Activated CD8-positive, alpha-beta T cell treated with anti-CD3 and anti-CD28 coated beads for 36 hours (primary cell): ENCODE measurements around the gene IL3RA. TPM values are rescaled to one million over a fixed set of nuclear protein-coding genes. Genes with fewer than 3 reads are reported as not detected.
A peak's percentile ranks its signal among the peaks of the same experiment; 100 is the strongest.
"Not testable (repeated sequence)": the region's sequence is repeated elsewhere in the genome, so short reads cannot be mapped to it uniquely, and the experiment has no call there.

Source experiments
- ATAC-seq: fragments of 200-7000 bp; cut with Tn5 transposase; one replicate; pipeline ENCODE4 v1.10.0; 2021; ENCODE audit warnings: mild to moderate bottlenecking, moderate library complexity
- CTCF ChIA-PET: fragments of 350-600 bp; sonication (Branson Sonifier 250); formaldehyde crosslinking; loops from one replicate; lab custom pipeline; 2021; ENCODE audit warnings: antibody characterized with exemption; lab: Charles Lee
- POLR2A ChIA-PET: fragments of 350-600 bp; sonication (Branson Sonifier 250); formaldehyde crosslinking; loops from one replicate; lab custom pipeline; 2021; ENCODE audit warnings: antibody characterized with exemption; lab: Charles Lee
- DNase-seq: peaks from one replicate; pipeline ENCODE4 v3.0.0-alpha.2; 2020
- H3K27ac Mint-ChIP-seq: one replicate; pipeline ENCODE4 v1.8.0; 2021; ENCODE audit warnings: mild to moderate bottlenecking, mixed read lengths
- H3K27me3 Mint-ChIP-seq: one replicate; pipeline ENCODE4 v1.8.0; 2021; ENCODE audit warnings: mixed read lengths
- H3K36me3 Mint-ChIP-seq: one replicate; pipeline ENCODE4 v1.8.0; 2021; ENCODE audit warnings: low read depth, mixed read lengths
- H3K4me1 Mint-ChIP-seq: one replicate; pipeline ENCODE4 v1.8.0; 2021; ENCODE audit warnings: low read depth, mixed read lengths
- H3K4me3 Mint-ChIP-seq: one replicate; pipeline ENCODE4 v1.8.0; 2021; ENCODE audit warnings: mild to moderate bottlenecking, moderate library complexity, mixed read lengths
- H3K9me3 Mint-ChIP-seq: one replicate; pipeline ENCODE4 v1.8.0; 2021; ENCODE audit warnings: mixed read lengths
- intact Hi-C: fragments of 100-400 bp; cut with micrococcal nuclease; formaldehyde crosslinking; loops from one replicate; pipeline ENCODE4 v1.10.0; 2022
- total RNA-seq, 2 experiments: library from RNA; stranded (reverse); gene quantifications; one replicate each; pipeline ENCODE4 v1.2.3, GENCODE V29; 2021
- TF ChIP-seq, protein P1 (sequence below): fragments of 200-600 bp; IDR thresholded peaks from one replicate; pipeline ENCODE4 v1.8.0; 2022; ENCODE audit warnings: antibody characterized with exemption, mild to moderate bottlenecking

Gene IL3RA
- total RNA-seq, 2 experiments from 2014 or later, result not detected

DNA sequence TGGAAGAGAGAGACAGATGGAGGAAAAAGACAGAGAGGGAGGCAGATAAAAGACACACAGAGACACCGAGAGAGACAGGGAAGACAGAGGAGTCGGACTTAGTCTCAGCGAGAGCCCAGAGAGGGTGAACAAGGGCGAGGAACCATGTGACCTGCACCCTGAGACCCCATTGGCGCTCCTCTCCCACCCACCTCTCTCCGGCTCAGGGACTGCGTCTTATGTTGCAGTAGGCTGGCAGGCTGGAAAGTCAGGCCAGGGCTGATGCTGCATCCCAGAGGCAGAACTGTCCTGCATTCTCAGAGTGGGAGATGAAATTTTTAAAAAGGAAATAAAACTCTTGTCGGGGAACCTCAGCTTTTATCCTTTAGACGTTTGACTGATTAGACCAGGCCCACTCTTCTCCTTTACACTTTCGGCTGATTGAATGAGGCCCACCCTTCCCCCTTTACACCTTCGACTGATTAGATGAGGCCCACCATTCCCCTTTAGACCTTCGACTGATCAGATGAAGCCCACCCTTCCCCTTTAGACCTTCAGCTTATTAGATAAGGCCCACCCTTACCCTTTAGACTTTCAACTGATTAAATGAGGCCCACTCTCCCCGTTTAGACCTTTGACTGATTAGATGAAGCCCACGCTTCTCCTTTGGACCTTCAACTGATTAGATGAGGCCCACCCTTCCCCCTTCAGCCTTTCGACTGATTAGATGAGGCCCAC, 29.5 kb upstream of the IL3RA start:
- no peak for DNase-seq
- ChIA-PET CTCF (no interaction called here), POLR2A (no interaction called here)
- TF ChIP-seq, protein P1, sequence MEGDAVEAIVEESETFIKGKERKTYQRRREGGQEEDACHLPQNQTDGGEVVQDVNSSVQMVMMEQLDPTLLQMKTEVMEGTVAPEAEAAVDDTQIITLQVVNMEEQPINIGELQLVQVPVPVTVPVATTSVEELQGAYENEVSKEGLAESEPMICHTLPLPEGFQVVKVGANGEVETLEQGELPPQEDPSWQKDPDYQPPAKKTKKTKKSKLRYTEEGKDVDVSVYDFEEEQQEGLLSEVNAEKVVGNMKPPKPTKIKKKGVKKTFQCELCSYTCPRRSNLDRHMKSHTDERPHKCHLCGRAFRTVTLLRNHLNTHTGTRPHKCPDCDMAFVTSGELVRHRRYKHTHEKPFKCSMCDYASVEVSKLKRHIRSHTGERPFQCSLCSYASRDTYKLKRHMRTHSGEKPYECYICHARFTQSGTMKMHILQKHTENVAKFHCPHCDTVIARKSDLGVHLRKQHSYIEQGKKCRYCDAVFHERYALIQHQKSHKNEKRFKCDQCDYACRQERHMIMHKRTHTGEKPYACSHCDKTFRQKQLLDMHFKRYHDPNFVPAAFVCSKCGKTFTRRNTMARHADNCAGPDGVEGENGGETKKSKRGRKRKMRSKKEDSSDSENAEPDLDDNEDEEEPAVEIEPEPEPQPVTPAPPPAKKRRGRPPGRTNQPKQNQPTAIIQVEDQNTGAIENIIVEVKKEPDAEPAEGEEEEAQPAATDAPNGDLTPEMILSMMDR, result no peak
- no peaks in the 10 kb centered on the region for H3K4me1 Mint-ChIP-seq
- no peaks in the 10 kb centered on the region for H3K27me3 Mint-ChIP-seq
- H3K9me3 Mint-ChIP-seq, result peaks cover 7% of the 10 kb centered on the region
- H3K4me3 Mint-ChIP-seq, result no peak overlapping the region
- no peaks in the 10 kb centered on the region for H3K36me3 Mint-ChIP-seq
- ATAC-seq, result no peak
- H3K27ac Mint-ChIP-seq, result no peak overlapping the region
- intact Hi-C loops, result no loop called here

DNA sequence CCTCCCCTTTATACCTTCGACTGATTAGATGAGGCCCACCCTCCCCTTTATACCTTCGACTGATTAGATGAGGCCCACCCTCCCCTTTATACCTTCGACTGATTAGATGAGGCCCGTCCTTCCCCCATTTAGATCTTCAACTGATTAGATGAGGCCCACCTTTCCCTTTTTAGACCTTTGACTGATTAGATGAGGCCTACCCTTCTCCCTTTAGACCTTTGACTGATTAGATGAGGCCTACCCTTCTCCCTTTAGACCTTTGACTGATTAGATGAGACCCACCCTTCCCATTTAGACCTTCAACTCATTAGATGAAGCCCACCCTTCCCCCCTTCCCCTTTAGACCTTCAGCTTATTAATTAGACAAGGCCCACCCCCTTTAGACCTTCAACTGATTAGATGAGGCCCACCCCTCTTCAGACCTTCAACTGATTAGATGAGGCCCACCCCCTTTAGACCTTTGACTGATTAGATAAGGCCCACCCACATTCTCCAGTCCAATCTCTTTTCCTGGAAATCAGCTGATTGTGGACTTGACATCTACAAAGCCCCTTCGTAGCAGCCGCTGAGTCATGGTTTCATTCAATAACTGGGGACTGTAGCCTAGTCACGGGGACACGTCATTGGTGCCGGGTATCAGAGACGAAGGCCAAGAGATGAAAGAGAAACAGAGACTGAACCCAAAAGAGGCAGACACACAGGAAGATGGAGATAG, 28.8 kb upstream of the IL3RA start:
- CTCF ChIA-PET, result no interaction called here
- Mint-ChIP-seq H3K9me3 (peaks cover 7% of the 10 kb centered on the region), H3K36me3 (no peaks in the 10 kb centered on the region), H3K4me1 (no peaks in the 10 kb centered on the region), H3K4me3 (no peak overlapping the region), H3K27me3 (no peaks in the 10 kb centered on the region), H3K27ac (no peak overlapping the region)
- no peak for ATAC-seq
- DNase-seq, result peak; percentile 13
- intact Hi-C loops, result no loop called here
- TF ChIP-seq, protein P1, result no peak
- POLR2A ChIA-PET, result no interaction called here

DNA sequence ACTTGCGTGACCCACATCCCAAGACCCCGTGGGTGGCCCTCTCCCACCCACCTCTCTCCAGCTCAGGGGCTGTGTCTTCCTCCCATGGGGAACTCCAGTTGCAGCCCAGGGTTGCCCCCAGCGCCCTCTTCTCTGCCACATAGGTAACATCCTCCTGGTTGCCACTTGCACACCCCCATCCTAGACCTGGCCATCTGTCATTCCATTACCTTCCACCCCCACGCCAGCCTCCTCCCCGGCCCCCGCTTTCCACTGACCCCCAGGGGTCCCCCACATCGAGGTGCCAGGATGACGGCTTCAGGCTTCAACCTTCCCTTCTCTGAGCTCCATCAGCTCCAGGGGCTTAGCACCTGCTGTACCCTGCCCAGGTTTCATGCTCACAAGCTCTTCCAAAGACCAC, 28.1 kb upstream of the IL3RA start:
- ChIA-PET POLR2A (no interaction called here), CTCF (no interaction called here)
- Mint-ChIP-seq H3K4me1 (no peaks in the 10 kb centered on the region), H3K4me3 (no peak overlapping the region), H3K36me3 (no peaks in the 10 kb centered on the region), H3K27me3 (no peaks in the 10 kb centered on the region), H3K27ac (no peak overlapping the region), H3K9me3 (peaks cover 7% of the 10 kb centered on the region)
- TF ChIP-seq, protein P1, result no peak
- DNase-seq (no peak), ATAC-seq (no peak)
- intact Hi-C loops, result no loop called here

DNA sequence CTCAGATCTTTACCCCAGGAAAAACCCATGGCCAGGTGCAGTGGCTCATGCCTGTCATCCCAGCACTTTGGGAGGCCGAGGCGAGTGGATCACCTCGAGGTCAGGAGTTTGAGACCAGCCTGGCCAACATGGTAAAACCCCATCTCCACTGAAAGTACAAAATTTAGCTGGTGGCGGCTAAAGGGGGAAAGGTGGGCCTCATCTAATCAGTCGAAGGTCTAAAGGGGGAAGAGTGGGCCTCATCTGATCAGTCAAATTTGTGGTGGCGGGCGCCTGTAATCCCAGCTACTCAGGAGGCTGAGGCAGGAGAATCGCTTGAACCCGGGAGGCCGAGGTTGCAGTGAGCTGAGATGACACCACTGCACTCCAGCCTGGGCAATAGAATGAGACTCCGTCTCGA, 27.7 kb upstream of the IL3RA start:
- H3K36me3 Mint-ChIP-seq, intact Hi-C loops, POLR2A ChIA-PET, H3K27me3 Mint-ChIP-seq, DNase-seq, H3K4me3 Mint-ChIP-seq, H3K27ac Mint-ChIP-seq, H3K9me3 Mint-ChIP-seq, CTCF ChIA-PET, H3K4me1 Mint-ChIP-seq, ATAC-seq: not testable (repeated sequence)

DNA sequence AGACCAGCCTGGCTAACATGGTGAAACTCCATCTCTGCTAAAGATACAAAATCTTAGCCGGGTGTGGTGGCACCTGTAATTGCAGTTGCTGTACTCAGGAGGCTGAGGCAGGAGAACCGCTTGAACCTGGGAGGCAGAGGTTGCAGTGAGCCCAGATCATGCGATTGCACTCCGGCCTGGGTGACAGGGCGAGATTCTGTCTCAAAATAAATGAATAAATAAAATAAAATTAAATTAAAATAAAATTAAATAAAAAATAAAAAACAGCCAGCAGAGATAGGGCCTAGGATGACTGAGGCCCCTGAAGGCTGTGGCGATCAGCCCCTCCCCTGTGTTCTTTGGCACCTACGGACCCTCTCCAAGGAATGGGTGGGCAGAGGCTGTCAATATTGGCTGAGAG, 22.8 kb upstream of the IL3RA start:
- DNase-seq, result no peak
- Mint-ChIP-seq H3K4me1 (peaks cover 5% of the 10 kb centered on the region), H3K36me3 (no peaks in the 10 kb centered on the region), H3K27me3 (peaks cover 5% of the 10 kb centered on the region), H3K4me3 (no peak overlapping the region), H3K27ac (no peak overlapping the region), H3K9me3 (no peaks in the 10 kb centered on the region)
- no peak for ATAC-seq
- CTCF ChIA-PET, result no interaction called here
- TF ChIP-seq, protein P1, result no peak
- POLR2A ChIA-PET, result no interaction called here
- intact Hi-C loops, result no loop called here
